GM08714 (cell line): Measurements from ENCODE around the gene SARS1.
"Not testable (repeated sequence)": the region's sequence is repeated elsewhere in the genome, so short reads cannot be mapped to it uniquely, and the experiment has no call there.

Source experiments
- H3K4me3 ChIP-seq: fragments of 200-500 bp; sonication (Bioruptor generic); 2 replicates; pipeline ENCODE4 v1.5.1; 2014; ENCODE audit warnings: mild to moderate bottlenecking, low read length, inconsistent platforms
- ZNF274 ChIP-seq: IDR thresholded peaks from 2 replicates; pipeline ENCODE4 v1.6.1; 2012; ENCODE audit warnings: mild to moderate bottlenecking, low read depth, low read length

The SARS1 gene

DNA sequence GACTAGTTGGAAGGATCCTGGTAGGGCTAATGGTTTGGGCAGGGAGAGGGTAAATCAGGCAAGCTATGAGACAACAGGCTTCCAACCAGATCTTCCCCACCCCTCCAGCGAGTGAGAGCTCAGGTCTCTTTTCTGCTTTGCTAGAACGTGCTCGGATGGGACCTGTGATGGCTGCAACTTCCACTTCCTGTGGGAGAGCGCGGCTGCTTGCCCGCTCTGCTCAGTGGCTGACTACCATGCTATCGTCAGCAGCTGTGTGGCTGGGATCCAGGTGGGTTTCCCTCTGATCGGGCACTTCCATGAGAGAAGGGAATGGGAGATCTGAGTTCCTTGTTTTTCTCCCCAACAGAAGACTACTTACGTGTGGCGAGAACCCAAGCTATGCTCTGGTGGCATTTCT, 14.0 kb upstream of the SARS1 start:
- TF ChIP-seq ZNF274, result no peak
- H3K4me3 ChIP-seq, result no peak overlapping the region

DNA sequence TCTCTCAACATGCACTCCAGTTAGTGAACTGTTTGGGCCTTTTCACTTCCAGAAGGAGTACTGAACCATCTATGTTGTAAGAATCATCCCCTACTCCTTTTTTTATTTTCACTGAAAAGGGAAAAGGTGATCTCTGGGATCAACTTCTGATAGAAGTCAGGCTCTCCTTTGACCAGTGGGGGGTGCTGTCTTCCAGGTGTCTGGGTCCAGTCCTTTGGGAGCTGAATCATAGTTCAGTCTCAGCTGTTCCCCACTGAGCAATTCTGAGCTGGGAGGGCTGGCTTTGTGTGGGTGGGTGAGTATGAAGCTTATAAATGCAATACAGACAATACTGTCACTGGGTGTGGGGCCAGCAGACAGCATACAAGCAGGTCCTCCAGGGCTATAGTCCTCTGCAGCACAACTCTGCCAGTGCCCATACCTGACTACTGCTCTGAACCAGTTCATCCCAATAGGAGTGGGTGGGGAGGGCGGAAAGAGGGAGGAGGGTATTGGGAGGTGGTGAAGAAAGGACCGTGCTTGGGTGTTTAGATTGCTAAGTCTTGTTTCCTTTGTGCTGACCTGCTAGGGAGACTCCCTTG, 12.5 kb upstream of the SARS1 start:
- no peak for TF ChIP-seq ZNF274
- H3K4me3 ChIP-seq, result no peak overlapping the region

GRCh38 chr1:109204484-109204883, 9.2 kb upstream of the SARS1 start:
- no peak for TF ChIP-seq ZNF274
- no peak overlapping the region for H3K4me3 ChIP-seq

- TF ChIP-seq ZNF274, result no peak
- H3K4me3 ChIP-seq, result no peak overlapping the region
Measured at GRCh38 chr1:109206339-109206738, 7.4 kb upstream of the SARS1 start.

- TF ChIP-seq ZNF274, result no peak
- H3K4me3 ChIP-seq, result no peak overlapping the region
Measured at GRCh38 chr1:109207467-109208103, 6.1 kb upstream of the SARS1 start.

DNA sequence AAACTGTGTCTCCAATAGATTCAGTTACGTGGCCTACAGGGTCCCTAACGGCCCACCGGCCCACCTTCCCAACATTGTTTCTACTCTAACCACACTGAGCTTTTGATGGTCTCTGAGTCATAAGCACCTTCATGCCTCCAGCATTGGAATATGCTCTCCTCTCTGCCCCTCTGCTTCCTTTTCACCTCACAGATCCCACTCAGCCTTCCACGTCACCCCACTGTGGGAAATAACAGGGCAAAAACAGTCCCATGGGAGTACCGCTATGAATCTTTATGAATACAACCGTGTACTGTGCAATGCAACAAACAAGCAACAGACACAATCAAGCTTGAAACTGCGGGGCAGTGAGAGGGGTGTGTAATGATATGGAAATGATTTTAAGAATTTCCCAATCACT, 5.3 kb upstream of the SARS1 start:
- no peak overlapping the region for H3K4me3 ChIP-seq
- no peak for TF ChIP-seq ZNF274

- no peak for TF ChIP-seq ZNF274
- H3K4me3 ChIP-seq, result no peak overlapping the region
Measured at GRCh38 chr1:109208836-109209463, 4.8 kb upstream of the SARS1 start.

GRCh38 chr1:109210058-109210457, 3.7 kb upstream of the SARS1 start:
- H3K4me3 ChIP-seq, result no peak overlapping the region
- TF ChIP-seq ZNF274, result no peak

DNA sequence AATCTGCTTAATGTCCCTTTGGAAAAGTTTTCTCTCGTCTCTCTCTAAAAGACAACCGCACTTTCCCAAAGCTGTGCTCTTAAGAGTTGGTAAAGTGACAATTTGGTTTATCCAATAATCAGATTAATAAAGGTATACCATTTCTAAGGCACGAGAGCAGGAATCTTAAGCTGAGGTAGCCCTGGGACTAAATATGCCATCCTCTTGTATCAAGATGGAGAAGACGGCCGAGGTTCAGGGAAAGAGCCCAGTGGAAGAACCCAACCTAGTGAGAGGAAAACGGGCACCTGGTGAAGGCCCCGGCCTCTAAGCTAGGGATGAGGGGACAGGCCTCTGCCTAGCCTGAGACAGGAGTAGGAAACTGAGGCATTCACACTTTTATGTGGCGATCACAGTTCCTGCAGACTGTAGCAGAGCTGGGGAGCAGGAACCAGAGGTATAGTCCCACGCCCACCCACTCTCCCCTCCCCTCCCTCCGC, 334 bp upstream of the SARS1 start:
- H3K4me3 ChIP-seq, result peak overlapping the region; percentile 52; the same call in 1 of the 2 replicates
- TF ChIP-seq ZNF274, result no peak

- peak overlapping the region; percentile 87 for H3K4me3 ChIP-seq
- TF ChIP-seq ZNF274, result no peak
Measured at GRCh38 chr1:109214695-109215623, 1.2 kb downstream of the SARS1 start.

- no peak overlapping the region for H3K4me3 ChIP-seq
- no peak for TF ChIP-seq ZNF274
Measured at GRCh38 chr1:109216662-109217061, 2.9 kb downstream of the SARS1 start.

DNA sequence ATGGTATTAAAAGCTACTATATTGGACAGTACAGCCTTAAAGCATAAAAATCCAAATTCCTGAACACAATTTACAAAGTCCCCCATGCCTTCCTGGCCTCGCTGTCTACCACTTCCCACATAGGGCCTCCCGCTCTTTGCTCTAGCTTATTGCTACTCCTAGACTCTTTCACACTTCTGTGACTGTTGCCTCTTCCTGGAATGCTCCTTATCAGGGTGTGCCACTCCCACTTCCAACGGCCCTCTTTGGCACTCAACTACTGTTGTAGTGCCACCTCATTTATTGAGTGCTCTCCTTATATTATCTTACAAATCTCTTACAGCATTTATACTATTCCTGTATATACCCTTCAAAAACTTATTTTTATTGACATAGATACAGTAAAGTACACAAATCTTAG, 4.8 kb downstream of the SARS1 start:
- no peak for TF ChIP-seq ZNF274
- no peak overlapping the region for H3K4me3 ChIP-seq

GRCh38 chr1:109221201-109221600, 7.5 kb downstream of the SARS1 start:
- H3K4me3 ChIP-seq, result not testable (repeated sequence)

- no peak overlapping the region for H3K4me3 ChIP-seq
- TF ChIP-seq ZNF274, result no peak
Measured at GRCh38 chr1:109225308-109225707, 11.6 kb downstream of the SARS1 start.
